MCF 10A (cell line): Measurements from ENCODE around the gene OR2V2. TPM values are rescaled to one million over a fixed set of nuclear protein-coding genes. Genes with fewer than 3 reads are reported as not detected.

ENCODE experiments used
- BruUV-seq: library from RNA; stranded (reverse); fragments of 400-500 nt; replicated peaks from 2 replicates; lab custom pipeline; 2021; lab: Mats Ljungman, UMichigan
- CTCF ChIA-PET: fragments of 300-600 bp; sonication (Branson Sonifier 250); formaldehyde crosslinking; extraction: SDS; loops from one replicate; lab custom pipeline; 2021; ENCODE audit warnings: antibody characterized with exemption, inconsistent platforms; lab: Yijun Ruan, JAX
- POLR2A ChIA-PET: fragments of 300-600, 350-650 bp; sonication (Branson Sonifier 250); formaldehyde crosslinking; extraction: SDS; loops from one replicate; lab custom pipeline; 2020; ENCODE audit warnings: antibody characterized with exemption, inconsistent platforms; lab: Yijun Ruan, JAX
- DNase-seq: peaks from one replicate; pipeline ENCODE4 v3.0.0-alpha.2; 2018; ENCODE audit not compliant: unreplicated experiment
- H3K27ac Mint-ChIP-seq: one replicate; pipeline ENCODE4 v1.8.0; 2022; ENCODE audit warnings: mild to moderate bottlenecking, low read depth, mixed read lengths; ENCODE audit not compliant: unreplicated experiment
- H3K27me3 Mint-ChIP-seq: one replicate; pipeline ENCODE4 v1.8.0; 2022; ENCODE audit warnings: mixed read lengths; ENCODE audit not compliant: insufficient read depth, unreplicated experiment
- H3K36me3 Mint-ChIP-seq: one replicate; pipeline ENCODE4 v1.8.0; 2022; ENCODE audit warnings: mild to moderate bottlenecking, moderate library complexity, mixed read lengths; ENCODE audit not compliant: insufficient read depth, unreplicated experiment
- H3K4me1 Mint-ChIP-seq: one replicate; pipeline ENCODE4 v1.8.0; 2022; ENCODE audit warnings: mixed read lengths; ENCODE audit not compliant: insufficient read depth, unreplicated experiment
- H3K4me3 Mint-ChIP-seq: one replicate; pipeline ENCODE4 v1.8.0; 2022; ENCODE audit warnings: mild to moderate bottlenecking, moderate library complexity, mixed read lengths; ENCODE audit not compliant: unreplicated experiment
- H3K9me3 Mint-ChIP-seq: one replicate; pipeline ENCODE4 v1.8.0; 2022; ENCODE audit warnings: mixed read lengths; ENCODE audit not compliant: unreplicated experiment
- intact Hi-C: fragments of 100-400 bp; cut with micrococcal nuclease; formaldehyde crosslinking; loops from 2 replicates; pipeline ENCODE4 v1.14.1; 2022
- total RNA-seq: library from RNA; stranded (reverse); gene quantifications from 2 replicates; pipeline ENCODE4 v1.2.3, GENCODE V29; 2022
- TF ChIP-seq, protein P1 (sequence below): fragments of 200-600 bp; IDR thresholded peaks from one replicate; pipeline ENCODE4 v1.8.0; 2022; ENCODE audit warnings: antibody characterized with exemption, mild to moderate bottlenecking; ENCODE audit not compliant: unreplicated experiment

Gene OR2V2
- total RNA-seq, 1 experiment from 2014 or later: not detected

DNA sequence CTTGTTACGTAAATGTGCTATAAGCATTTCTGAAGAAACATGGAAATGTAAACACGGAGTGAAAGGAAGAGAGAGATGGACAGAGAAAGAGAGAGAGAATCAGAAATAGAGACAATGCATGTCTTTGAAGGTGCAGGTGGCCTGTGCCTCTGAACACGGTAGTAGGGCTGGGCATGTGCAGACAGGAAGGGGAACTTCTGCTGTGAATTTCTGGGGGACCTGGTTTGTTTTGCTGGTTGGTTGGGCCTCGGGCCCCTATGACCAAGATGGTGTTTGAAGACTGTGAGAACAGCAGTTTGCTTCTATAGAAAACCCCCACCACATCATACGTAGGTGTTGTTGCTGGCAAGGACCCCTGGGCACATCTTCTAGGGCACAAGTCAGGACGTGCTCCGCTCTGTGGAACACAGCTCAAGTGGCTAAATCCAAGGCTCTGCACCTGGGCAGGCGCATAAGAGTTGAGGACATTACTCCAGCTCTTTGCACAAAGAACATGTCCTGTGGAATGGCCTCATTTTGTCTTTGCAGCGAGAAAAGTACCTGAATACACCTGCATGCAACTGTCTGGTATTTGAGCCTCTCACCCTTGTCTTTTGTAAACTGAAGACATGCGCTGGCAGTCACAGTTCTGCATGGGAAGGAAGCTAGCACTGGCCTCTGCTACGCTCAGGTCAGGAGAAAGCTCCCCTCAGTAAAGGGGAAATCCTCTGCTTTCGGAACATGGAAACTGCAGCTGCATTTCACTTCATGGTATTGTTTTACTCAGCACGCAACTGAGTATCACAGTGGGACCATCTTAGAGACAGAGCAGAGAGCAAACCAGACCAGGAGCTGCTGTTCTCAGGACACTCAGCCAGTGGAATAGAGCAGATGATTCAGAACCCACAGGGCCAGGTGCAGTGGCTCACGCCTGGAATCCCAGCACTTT is 2.7 kb downstream of the OR2V2 start:
- no peak overlapping the region for H3K27ac Mint-ChIP-seq
- H3K4me1 Mint-ChIP-seq: peaks cover 24% of the 10 kb centered on the region
- no peak overlapping the region for H3K4me3 Mint-ChIP-seq
- no TSS peak for BruUV-seq
- no peaks in the 10 kb centered on the region for H3K9me3 Mint-ChIP-seq
- intact Hi-C loops: no loop called here
- TF ChIP-seq, protein P1, sequence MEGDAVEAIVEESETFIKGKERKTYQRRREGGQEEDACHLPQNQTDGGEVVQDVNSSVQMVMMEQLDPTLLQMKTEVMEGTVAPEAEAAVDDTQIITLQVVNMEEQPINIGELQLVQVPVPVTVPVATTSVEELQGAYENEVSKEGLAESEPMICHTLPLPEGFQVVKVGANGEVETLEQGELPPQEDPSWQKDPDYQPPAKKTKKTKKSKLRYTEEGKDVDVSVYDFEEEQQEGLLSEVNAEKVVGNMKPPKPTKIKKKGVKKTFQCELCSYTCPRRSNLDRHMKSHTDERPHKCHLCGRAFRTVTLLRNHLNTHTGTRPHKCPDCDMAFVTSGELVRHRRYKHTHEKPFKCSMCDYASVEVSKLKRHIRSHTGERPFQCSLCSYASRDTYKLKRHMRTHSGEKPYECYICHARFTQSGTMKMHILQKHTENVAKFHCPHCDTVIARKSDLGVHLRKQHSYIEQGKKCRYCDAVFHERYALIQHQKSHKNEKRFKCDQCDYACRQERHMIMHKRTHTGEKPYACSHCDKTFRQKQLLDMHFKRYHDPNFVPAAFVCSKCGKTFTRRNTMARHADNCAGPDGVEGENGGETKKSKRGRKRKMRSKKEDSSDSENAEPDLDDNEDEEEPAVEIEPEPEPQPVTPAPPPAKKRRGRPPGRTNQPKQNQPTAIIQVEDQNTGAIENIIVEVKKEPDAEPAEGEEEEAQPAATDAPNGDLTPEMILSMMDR: no peak
- POLR2A ChIA-PET: interaction anchor here (0.6 to 1.4 kb wide), 5 partner anchors 9 to 316 kb away, joined by 3 to 5 read pairs (median 3); no protein-coding TSS in a partner anchor
- DNase-seq: no peak
- H3K36me3 Mint-ChIP-seq: no peaks in the 10 kb centered on the region
- peaks cover 25% of the 10 kb centered on the region for H3K27me3 Mint-ChIP-seq
- CTCF ChIA-PET: interaction anchor here (0.6 to 2.4 kb wide), 5 partner anchors 8 to 281 kb away, joined by 3 to 11 read pairs (median 3); no protein-coding TSS in a partner anchor

DNA sequence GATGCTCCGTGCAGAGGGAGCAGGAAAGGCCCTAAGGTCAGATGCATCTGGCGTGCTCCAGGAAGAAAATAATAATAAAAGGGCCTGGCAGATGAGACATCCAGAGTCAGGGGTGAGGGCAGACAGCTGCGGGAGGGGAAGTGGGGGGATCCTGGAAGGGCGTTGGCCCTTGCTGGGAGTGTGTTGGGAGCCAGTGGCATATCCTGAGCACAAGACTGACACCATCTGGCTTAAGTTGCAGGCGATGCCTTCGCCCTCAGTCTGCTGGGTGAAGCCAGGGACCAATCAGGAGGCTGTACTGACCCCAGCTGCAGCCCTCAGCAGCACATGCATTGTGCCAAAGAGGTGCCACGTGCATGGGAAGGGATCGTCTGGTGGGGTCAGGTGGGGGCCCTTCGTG is 3.8 kb downstream of the OR2V2 start:
- TF ChIP-seq, protein P1: no peak
- peaks cover 24% of the 10 kb centered on the region for H3K4me1 Mint-ChIP-seq
- no peak overlapping the region for H3K4me3 Mint-ChIP-seq
- intact Hi-C loops: no loop called here
- peak; percentile 14 for DNase-seq
- POLR2A ChIA-PET: interaction anchor here (1.3 to 1.4 kb wide), 2 partner anchors 10 to 13 kb away, joined by 3 to 4 read pairs; no protein-coding TSS in a partner anchor
- H3K27me3 Mint-ChIP-seq: peaks cover 29% of the 10 kb centered on the region
- CTCF ChIA-PET: interaction anchor here (0.6 to 1.5 kb wide), 6 partner anchors 34 to 363 kb away, joined by 3 to 8 read pairs (median 3); no protein-coding TSS in a partner anchor
- BruUV-seq: no TSS peak
- H3K9me3 Mint-ChIP-seq: no peaks in the 10 kb centered on the region
- no peak overlapping the region for H3K27ac Mint-ChIP-seq
- H3K36me3 Mint-ChIP-seq: no peaks in the 10 kb centered on the region

DNA sequence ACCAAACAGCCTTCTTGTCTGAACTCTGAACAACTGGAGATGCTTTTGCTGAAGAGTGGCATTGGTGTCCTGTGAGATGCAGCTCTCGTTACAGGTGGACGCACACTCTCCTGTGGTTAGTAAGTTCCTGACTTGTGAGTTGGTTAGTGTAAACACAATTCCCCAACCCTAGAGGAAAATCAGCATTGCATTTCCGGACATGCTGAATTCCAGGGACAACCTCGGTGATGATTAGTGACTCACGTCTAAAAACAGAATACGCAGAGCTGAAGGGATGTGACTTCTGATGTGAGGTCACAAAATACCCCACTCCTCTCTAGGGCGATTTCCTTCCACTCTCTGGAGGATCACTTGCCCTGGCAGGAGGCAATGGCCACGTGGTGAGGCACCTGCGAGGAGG is 5.0 kb downstream of the OR2V2 start:
- Mint-ChIP-seq H3K27me3 (peaks cover 29% of the 10 kb centered on the region), H3K36me3 (no peaks in the 10 kb centered on the region), H3K27ac (no peak overlapping the region), H3K9me3 (no peaks in the 10 kb centered on the region), H3K4me1 (peaks cover 24% of the 10 kb centered on the region), H3K4me3 (no peak overlapping the region)
- no TSS peak for BruUV-seq
- TF ChIP-seq, protein P1: no peak
- ChIA-PET POLR2A (interaction anchor here (0.5 to 1.5 kb wide), 4 partner anchors 18 to 341 kb away, joined by 3 to 7 read pairs (median 4); no protein-coding TSS in a partner anchor), CTCF (interaction anchor here (1.3 to 1.5 kb wide), 4 partner anchors 9 to 286 kb away, joined by 3 to 8 read pairs (median 5); no protein-coding TSS in a partner anchor)
- peak; percentile 55 for DNase-seq
- intact Hi-C loops: no loop called here

DNA sequence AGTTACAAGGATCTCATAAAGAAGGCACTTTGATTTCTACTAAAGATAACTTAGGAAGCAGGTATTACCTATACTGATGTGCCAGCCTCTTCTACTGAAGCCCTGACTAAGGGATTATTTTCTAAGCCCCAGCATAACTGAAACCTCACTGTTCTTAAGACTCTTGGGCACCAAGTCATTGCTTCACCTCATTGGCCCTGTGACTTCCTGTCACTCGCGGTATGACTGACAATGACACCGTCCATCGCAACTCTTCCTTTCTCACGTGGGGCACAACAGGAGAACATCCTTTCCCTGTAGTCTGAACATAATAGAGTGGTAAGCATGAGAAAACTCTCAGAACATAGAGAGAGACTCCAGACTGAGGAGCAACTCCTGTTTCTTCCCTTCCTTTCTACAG is 6.4 kb downstream of the OR2V2 start:
- peaks cover 25% of the 10 kb centered on the region for H3K27me3 Mint-ChIP-seq
- no peaks in the 10 kb centered on the region for H3K9me3 Mint-ChIP-seq
- CTCF ChIA-PET: interaction anchor here (0.7 kb wide), 1 partner anchor 13 kb away, joined by 3 read pairs; no protein-coding TSS in a partner anchor
- intact Hi-C loops: no loop called here
- POLR2A ChIA-PET: interaction anchor here (1.4 kb wide), 1 partner anchor 20 kb away, joined by 4 read pairs; no protein-coding TSS in a partner anchor
- H3K27ac Mint-ChIP-seq: no peak overlapping the region
- H3K36me3 Mint-ChIP-seq: no peaks in the 10 kb centered on the region
- TF ChIP-seq, protein P1: no peak
- H3K4me1 Mint-ChIP-seq: peaks cover 18% of the 10 kb centered on the region
- BruUV-seq: no TSS peak
- H3K4me3 Mint-ChIP-seq: no peak overlapping the region
- DNase-seq: no peak
